Neural cell (in vitro differentiated cells): ENCODE data around the gene DGKQ. TPM values are rescaled to one million over a fixed set of nuclear protein-coding genes. Genes with fewer than 3 reads are reported as not detected.

Source experiments
- H2AFZ ChIP-seq: fragments of 200-600, 300-800 bp; sonication (generic), shearing (Covaris generic); 2 replicates; pipeline ENCODE4 v1.6.0; 2014; ENCODE audit warnings: low read depth, mild to moderate bottlenecking, antibody characterized with exemption, low read length, moderate library complexity
- H3F3A ChIP-seq: fragments of 200-600 bp; shearing (Covaris generic); 2 replicates; pipeline ENCODE4 v1.6.1; 2016; ENCODE audit warnings: mild to moderate bottlenecking, moderate library complexity, mixed read lengths, antibody characterized with exemption, low read length; ENCODE audit not compliant: insufficient read depth, poor library complexity, severe bottlenecking
- H3K27ac ChIP-seq: fragments of 200-600, 300-800 bp; sonication (generic), shearing (Covaris generic); 2 replicates; pipeline ENCODE4 v1.5.1; 2014; ENCODE audit warnings: mild to moderate bottlenecking, low read length, moderate library complexity
- H3K27me3 ChIP-seq: fragments of 300-800, 200-600 bp; sonication (generic), shearing (Covaris generic); 2 replicates; pipeline ENCODE4 v1.6.0; 2014; ENCODE audit warnings: mild to moderate bottlenecking, low read depth, low read length, moderate library complexity; ENCODE audit not compliant: insufficient read depth
- H3K36me3 ChIP-seq: fragments of 300-800, 200-600 bp; sonication (generic), shearing (Covaris generic); 2 replicates; pipeline ENCODE4 v1.5.1; 2014; ENCODE audit warnings: mild to moderate bottlenecking, antibody characterized with exemption, low read length, moderate library complexity; ENCODE audit not compliant: insufficient read depth
- H3K4me2 ChIP-seq: fragments of 300-800, 200-600 bp; sonication (generic), shearing (Covaris generic); 2 replicates; pipeline ENCODE4 v1.6.0; 2014; ENCODE audit warnings: mild to moderate bottlenecking, low read length
- H3K4me3 ChIP-seq: fragments of 300-800, 200-600 bp; sonication (generic), shearing (Covaris generic); 2 replicates; pipeline ENCODE4 v1.5.1; 2014; ENCODE audit warnings: mild to moderate bottlenecking, low read length, moderate library complexity
- H3K79me2 ChIP-seq: fragments of 200-600 bp; shearing (Covaris generic); replicated peaks from 2 replicates; pipeline ENCODE4 v1.6.0; 2014; ENCODE audit warnings: mild to moderate bottlenecking, low read length, moderate library complexity; ENCODE audit not compliant: insufficient read depth
- H3K9ac ChIP-seq: fragments of 300-800, 200-600 bp; sonication (generic), shearing (Covaris generic); 2 replicates; pipeline ENCODE4 v1.6.1; 2016; ENCODE audit warnings: mild to moderate bottlenecking, low read length, mixed read lengths
- H3K9me2 ChIP-seq: fragments of 200-600 bp; shearing (Covaris generic); 2 replicates; pipeline ENCODE4 v1.6.1; 2016; ENCODE audit warnings: mild to moderate bottlenecking, low read length, mixed read lengths; ENCODE audit not compliant: insufficient read depth
- H3K9me3 ChIP-seq: fragments of 200-600, 300-800 bp; sonication (generic), shearing (Covaris generic); 2 replicates; pipeline ENCODE4 v1.6.1; 2016; ENCODE audit warnings: mild to moderate bottlenecking, mixed run types, low read length, moderate library complexity, mixed read lengths
- H4K20me1 ChIP-seq: fragments of 200-600 bp; shearing (Covaris generic); 2 replicates; pipeline ENCODE4 v1.6.1; 2016; ENCODE audit warnings: mild to moderate bottlenecking, mixed run types; ENCODE audit not compliant: insufficient read depth
- EP300 ChIP-seq: fragments of 450-650 bp; conservative IDR thresholded peaks from 2 replicates; pipeline ENCODE4 v1.6.1; 2014; ENCODE audit warnings: antibody characterized with exemption, mild to moderate bottlenecking, moderate library complexity; ENCODE audit not compliant: poor library complexity, severe bottlenecking
- EZH2 ChIP-seq: fragments of 200-600, 300-800 bp; shearing (Covaris generic), sonication (generic); IDR thresholded peaks from 2 replicates; pipeline ENCODE4 v1.6.1; 2014; ENCODE audit warnings: antibody characterized with exemption, low read length, borderline replicate concordance, mild to moderate bottlenecking; ENCODE audit not compliant: insufficient read depth, poor library complexity, severe bottlenecking
- MXI1 ChIP-seq: fragments of 450-650 bp; conservative IDR thresholded peaks from 2 replicates; pipeline ENCODE4 v1.6.1; 2014; ENCODE audit warnings: antibody characterized with exemption, mild to moderate bottlenecking; ENCODE audit not compliant: poor library complexity, severe bottlenecking
- POLR2AphosphoS5 ChIP-seq: IDR thresholded peaks from 2 replicates; pipeline ENCODE4 v1.6.1; 2012
- RAD21 ChIP-seq: fragments of 450-650 bp; conservative IDR thresholded peaks from 2 replicates; pipeline ENCODE4 v1.6.1; 2014; ENCODE audit warnings: antibody characterized with exemption, mild to moderate bottlenecking, moderate library complexity
- SMC3 ChIP-seq: fragments of 450-650 bp; conservative IDR thresholded peaks from 2 replicates; pipeline ENCODE4 v1.6.1; 2014; ENCODE audit warnings: antibody characterized with exemption, mild to moderate bottlenecking, moderate library complexity; ENCODE audit not compliant: poor library complexity
- TAF1 ChIP-seq: IDR thresholded peaks from 2 replicates; pipeline ENCODE4 v1.6.1; 2012; ENCODE audit warnings: low read depth
- polyA plus RNA-seq: library from polyadenylated mRNA; depleted of rRNA; stranded (reverse); fragments of >200 nt; gene quantifications from 2 replicates; pipeline ENCODE4 v1.2.3, GENCODE V29; 2014
- TF ChIP-seq, protein P1 (sequence below): fragments of 450-650 bp; IDR thresholded peaks from 2 replicates; pipeline ENCODE4 v1.5.1; 2014; ENCODE audit warnings: antibody characterized with exemption, mild to moderate bottlenecking, moderate library complexity; ENCODE audit not compliant: poor library complexity, severe bottlenecking
- TF ChIP-seq, protein P2 (sequence below): IDR thresholded peaks from 2 replicates; pipeline ENCODE4 v1.6.1; 2012; ENCODE audit warnings: borderline replicate concordance

DGKQ gene
- polyA plus RNA-seq, 1 donor from 2014 or later = 32.4 TPM

DNA sequence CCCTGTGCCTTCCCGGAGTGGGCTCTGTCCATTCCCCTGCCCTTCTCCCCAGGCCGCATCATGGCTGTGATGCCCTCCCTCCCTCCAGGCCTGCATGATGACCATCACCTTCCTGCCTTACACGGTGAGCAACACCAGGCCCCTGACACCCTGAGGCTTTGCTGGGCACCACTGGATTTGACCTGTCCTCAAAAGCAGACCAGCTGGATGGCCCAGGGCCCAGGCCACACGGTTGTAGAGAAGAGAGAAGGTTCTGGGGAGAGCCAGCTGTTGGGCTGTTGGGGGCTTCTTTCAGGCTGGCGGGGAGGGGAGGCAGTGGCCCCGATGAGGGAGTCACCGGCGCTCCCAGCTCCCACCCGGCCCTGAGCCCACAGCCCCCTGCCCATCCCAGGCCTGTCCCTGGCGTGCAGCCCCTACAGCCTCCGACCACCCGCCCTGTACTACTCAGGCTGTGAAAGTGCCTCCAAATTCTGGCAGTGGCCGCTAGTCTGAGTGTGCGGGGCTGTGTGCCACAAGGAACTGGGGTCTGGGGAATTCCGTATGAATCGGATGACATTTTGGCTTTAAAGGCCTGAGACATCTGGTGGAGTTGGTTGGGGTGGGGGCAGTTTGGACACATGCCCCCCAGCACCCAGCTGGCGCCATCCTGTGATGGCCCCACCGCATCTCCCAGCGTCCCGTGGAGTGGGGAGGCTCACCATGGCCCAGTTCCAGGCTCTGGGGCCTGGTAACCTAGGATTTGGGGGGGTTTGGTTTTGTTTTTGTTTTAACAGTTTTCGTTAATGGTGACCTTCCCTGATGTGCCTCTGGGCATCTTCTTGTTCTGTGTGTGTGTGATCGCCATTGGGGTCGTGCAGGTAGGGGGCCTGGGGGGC lies 21.5 kb downstream of the DGKQ start:
- H3K79me2 ChIP-seq = no peaks in the 10 kb centered on the region
- H3K9ac ChIP-seq = no peak overlapping the region
- H4K20me1 ChIP-seq = no peaks in the 10 kb centered on the region
- no peaks in the 10 kb centered on the region for H3K36me3 ChIP-seq
- H3K9me3 ChIP-seq = no peaks in the 10 kb centered on the region
- H2AFZ ChIP-seq = no peak overlapping the region
- H3K27me3 ChIP-seq = no peaks in the 10 kb centered on the region
- no peak overlapping the region for H3K4me2 ChIP-seq
- no peak overlapping the region for H3K4me3 ChIP-seq
- no peaks in the 10 kb centered on the region for H3K9me2 ChIP-seq
- no peak for TF ChIP-seq MXI1
- TF ChIP-seq EZH2 = no peak
- no peak for TF ChIP-seq TAF1
- TF ChIP-seq RAD21 = no peak
- TF ChIP-seq, protein P1, sequence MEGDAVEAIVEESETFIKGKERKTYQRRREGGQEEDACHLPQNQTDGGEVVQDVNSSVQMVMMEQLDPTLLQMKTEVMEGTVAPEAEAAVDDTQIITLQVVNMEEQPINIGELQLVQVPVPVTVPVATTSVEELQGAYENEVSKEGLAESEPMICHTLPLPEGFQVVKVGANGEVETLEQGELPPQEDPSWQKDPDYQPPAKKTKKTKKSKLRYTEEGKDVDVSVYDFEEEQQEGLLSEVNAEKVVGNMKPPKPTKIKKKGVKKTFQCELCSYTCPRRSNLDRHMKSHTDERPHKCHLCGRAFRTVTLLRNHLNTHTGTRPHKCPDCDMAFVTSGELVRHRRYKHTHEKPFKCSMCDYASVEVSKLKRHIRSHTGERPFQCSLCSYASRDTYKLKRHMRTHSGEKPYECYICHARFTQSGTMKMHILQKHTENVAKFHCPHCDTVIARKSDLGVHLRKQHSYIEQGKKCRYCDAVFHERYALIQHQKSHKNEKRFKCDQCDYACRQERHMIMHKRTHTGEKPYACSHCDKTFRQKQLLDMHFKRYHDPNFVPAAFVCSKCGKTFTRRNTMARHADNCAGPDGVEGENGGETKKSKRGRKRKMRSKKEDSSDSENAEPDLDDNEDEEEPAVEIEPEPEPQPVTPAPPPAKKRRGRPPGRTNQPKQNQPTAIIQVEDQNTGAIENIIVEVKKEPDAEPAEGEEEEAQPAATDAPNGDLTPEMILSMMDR = no peak
- TF ChIP-seq EP300 = no peak
- no peak for TF ChIP-seq SMC3
- TF ChIP-seq, protein P2, sequence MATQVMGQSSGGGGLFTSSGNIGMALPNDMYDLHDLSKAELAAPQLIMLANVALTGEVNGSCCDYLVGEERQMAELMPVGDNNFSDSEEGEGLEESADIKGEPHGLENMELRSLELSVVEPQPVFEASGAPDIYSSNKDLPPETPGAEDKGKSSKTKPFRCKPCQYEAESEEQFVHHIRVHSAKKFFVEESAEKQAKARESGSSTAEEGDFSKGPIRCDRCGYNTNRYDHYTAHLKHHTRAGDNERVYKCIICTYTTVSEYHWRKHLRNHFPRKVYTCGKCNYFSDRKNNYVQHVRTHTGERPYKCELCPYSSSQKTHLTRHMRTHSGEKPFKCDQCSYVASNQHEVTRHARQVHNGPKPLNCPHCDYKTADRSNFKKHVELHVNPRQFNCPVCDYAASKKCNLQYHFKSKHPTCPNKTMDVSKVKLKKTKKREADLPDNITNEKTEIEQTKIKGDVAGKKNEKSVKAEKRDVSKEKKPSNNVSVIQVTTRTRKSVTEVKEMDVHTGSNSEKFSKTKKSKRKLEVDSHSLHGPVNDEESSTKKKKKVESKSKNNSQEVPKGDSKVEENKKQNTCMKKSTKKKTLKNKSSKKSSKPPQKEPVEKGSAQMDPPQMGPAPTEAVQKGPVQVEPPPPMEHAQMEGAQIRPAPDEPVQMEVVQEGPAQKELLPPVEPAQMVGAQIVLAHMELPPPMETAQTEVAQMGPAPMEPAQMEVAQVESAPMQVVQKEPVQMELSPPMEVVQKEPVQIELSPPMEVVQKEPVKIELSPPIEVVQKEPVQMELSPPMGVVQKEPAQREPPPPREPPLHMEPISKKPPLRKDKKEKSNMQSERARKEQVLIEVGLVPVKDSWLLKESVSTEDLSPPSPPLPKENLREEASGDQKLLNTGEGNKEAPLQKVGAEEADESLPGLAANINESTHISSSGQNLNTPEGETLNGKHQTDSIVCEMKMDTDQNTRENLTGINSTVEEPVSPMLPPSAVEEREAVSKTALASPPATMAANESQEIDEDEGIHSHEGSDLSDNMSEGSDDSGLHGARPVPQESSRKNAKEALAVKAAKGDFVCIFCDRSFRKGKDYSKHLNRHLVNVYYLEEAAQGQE = no peak
- no peak for TF ChIP-seq POLR2AphosphoS5
- H3K27ac ChIP-seq = no peak overlapping the region
- no peaks in the 10 kb centered on the region for H3F3A ChIP-seq

DNA sequence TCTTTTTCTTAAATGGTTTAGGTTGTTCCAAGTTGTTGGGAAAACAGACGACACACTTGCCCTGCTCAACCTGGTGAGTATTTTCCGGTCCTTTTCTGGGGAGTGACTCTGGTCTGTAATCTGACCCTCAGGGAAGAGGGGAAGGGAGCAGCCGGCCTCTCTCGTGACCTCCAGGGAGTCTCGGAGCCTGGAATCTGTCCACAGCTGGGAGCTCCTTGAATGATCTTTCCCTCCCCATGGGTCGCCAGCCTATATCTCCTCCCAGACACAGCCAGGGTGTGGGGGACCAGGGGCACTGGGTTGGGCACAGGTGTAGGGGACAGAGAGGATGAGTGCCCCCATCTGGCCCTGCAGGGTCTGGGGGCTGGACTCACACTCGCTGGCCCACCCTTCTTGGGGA lies 22.2 kb downstream of the DGKQ start:
- no peaks in the 10 kb centered on the region for H3K27me3 ChIP-seq
- H4K20me1 ChIP-seq = no peaks in the 10 kb centered on the region
- H3K79me2 ChIP-seq = no peaks in the 10 kb centered on the region
- H3K4me3 ChIP-seq = no peak overlapping the region
- H3K27ac ChIP-seq = no peak overlapping the region
- H3K9me2 ChIP-seq = no peaks in the 10 kb centered on the region
- H3K9ac ChIP-seq = no peak overlapping the region
- no peaks in the 10 kb centered on the region for H3K36me3 ChIP-seq
- no peaks in the 10 kb centered on the region for H3F3A ChIP-seq
- no peak overlapping the region for H3K4me2 ChIP-seq
- no peak overlapping the region for H2AFZ ChIP-seq
- TF ChIP-seq SMC3 = no peak
- TF ChIP-seq MXI1 = no peak
- TF ChIP-seq EP300 = no peak
- no peaks in the 10 kb centered on the region for H3K9me3 ChIP-seq
